Diencephalon (tissue), 1 donor: Measurements from ENCODE around the gene HFE. TPM values are rescaled to one million over a fixed set of nuclear protein-coding genes. Genes with fewer than 3 reads are reported as not detected.

Experiments
- total RNA-seq: library from RNA; depleted of rRNA; stranded (reverse); fragments of >200 nt; gene quantifications from one replicate; pipeline ENCODE4 v1.2.3, GENCODE V29; 2014

HFE gene
- total RNA-seq: 1.6 TPM

GRCh38 chr6:26087284-26088115 lies at the start of gene HFE:
Gene HFE, plus strand, starts transcription at chr6:26087429. Its CDS starts 12 bp downstream, at chr6:26087441.

Other genes starting within 250 kb of the HFE start
- gene SLC17A3, start 213.2 kb upstream of the HFE start, total RNA-seq: not detected
- not detected for gene SLC17A2, start 156.7 kb upstream of the HFE start, total RNA-seq
- 0.92 TPM for gene TRIM38, start 124.6 kb upstream of the HFE start, total RNA-seq